Ishikawa (cell line): ENCODE data around the gene ABCC5.

Experiments used
- CEBPB ChIP-seq: IDR thresholded peaks from 2 replicates; pipeline ENCODE4 v1.6.1; 2012
- CREB1 ChIP-seq: IDR thresholded peaks from 2 replicates; pipeline ENCODE4 v1.6.1; 2012; ENCODE audit warnings: low read depth
- EGR1 ChIP-seq: IDR thresholded peaks from 2 replicates; pipeline ENCODE4 v1.6.1; 2012
- EP300 ChIP-seq: IDR thresholded peaks from 2 replicates; pipeline ENCODE4 v1.6.1; 2012; ENCODE audit warnings: borderline replicate concordance
- FOXM1 ChIP-seq: IDR thresholded peaks from 2 replicates; pipeline ENCODE4 v1.6.1; 2012; ENCODE audit warnings: low read depth, borderline replicate concordance
- NFIC ChIP-seq: IDR thresholded peaks from 2 replicates; pipeline ENCODE4 v1.6.1; 2012
- RAD21 ChIP-seq: IDR thresholded peaks from 2 replicates; pipeline ENCODE4 v1.6.1; 2012; ENCODE audit warnings: low read depth
- TAF1 ChIP-seq: IDR thresholded peaks from 2 replicates; pipeline ENCODE4 v1.6.1; 2012; ENCODE audit warnings: low read depth, mild to moderate bottlenecking
- TCF12 ChIP-seq: IDR thresholded peaks from 2 replicates; pipeline ENCODE4 v1.6.1; 2012; ENCODE audit warnings: low read depth
- TEAD4 ChIP-seq: IDR thresholded peaks from 2 replicates; pipeline ENCODE4 v1.6.1; 2012
- YY1 ChIP-seq: IDR thresholded peaks from 2 replicates; pipeline ENCODE4 v1.6.1; 2012; ENCODE audit warnings: low read depth
- ZBTB7A ChIP-seq: IDR thresholded peaks from 2 replicates; pipeline ENCODE4 v1.6.1; 2012; ENCODE audit warnings: low read depth
- TF ChIP-seq, protein P1 (sequence below): IDR thresholded peaks from 2 replicates; pipeline ENCODE4 v1.6.1; 2012
- TF ChIP-seq, protein P2 (sequence below): IDR thresholded peaks from 2 replicates; pipeline ENCODE4 v1.6.1; 2012
- TF ChIP-seq, protein P3 (sequence below): IDR thresholded peaks from 2 replicates; pipeline ENCODE4 v1.6.1; 2012; ENCODE audit warnings: low read depth, mild to moderate bottlenecking

The ABCC5 gene

DNA sequence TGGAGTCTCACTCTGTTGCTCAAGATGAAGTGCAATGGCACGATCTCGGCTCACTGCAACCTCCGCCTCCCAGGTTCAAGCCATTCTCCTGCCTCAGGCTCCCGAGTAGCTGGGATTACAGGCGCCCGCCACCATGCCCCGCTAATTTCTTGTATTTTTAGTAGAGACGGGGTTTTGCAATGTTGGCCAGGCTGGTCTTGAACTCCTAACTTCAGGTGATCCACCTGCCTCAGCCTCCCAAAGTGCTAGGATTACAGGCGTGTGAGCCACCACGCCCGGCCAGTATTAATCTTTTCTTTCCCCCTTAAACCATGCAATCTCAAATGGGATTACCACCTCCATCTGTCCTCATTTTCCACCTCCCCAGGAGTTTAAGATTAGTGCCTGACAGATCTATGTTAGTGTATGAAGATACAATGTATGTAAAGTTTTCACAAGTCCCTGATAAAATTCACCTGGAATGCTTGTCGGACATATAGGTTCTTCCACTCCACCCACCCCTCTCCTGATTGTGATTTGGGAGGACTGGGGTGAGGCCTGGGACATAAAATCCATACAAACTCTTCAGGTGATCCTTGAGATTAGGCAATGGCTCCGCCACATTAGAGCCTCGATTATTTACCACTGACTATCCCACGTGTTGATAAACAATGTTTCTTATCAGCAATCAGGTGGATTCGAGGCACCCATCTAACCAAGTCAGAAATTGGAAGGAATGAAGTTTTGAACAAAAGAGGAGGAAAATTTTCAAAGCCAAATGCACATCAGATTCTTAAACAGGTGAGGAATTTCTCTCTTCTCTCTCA is 134.2 kb downstream of the ABCC5 start:
- TF ChIP-seq TEAD4 = no peak
- TF ChIP-seq CEBPB = no peak

DNA sequence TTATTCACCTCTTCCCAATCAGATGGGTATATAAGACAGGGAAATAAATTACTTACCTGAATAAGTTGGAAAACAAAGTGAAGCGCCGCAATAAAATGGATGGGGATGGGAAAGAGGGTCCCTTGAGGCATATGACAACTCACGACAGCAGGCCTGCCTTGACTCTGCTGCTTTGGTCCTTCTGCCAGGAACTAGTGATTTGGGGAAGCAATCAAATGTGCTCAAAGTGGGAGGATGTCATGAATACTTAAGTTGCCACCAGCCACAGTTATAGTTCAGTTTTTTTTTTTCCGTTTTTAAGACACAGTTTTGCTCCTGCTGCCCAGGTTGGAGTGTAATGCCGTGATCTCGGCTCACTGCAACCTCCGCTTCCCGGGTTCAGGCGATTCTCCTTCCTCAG is 137.6 kb downstream of the ABCC5 start:
- TF ChIP-seq TCF12 (no peak), CEBPB (no peak), RAD21 (no peak), EGR1 (no peak), NFIC (no peak), CREB1 (no peak), ZBTB7A (no peak), EP300 (no peak), TAF1 (no peak), YY1 (no peak), TEAD4 (no peak)
- TF ChIP-seq, protein P1, sequence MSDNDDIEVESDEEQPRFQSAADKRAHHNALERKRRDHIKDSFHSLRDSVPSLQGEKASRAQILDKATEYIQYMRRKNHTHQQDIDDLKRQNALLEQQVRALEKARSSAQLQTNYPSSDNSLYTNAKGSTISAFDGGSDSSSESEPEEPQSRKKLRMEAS = no peak
- TF ChIP-seq, protein P2, sequence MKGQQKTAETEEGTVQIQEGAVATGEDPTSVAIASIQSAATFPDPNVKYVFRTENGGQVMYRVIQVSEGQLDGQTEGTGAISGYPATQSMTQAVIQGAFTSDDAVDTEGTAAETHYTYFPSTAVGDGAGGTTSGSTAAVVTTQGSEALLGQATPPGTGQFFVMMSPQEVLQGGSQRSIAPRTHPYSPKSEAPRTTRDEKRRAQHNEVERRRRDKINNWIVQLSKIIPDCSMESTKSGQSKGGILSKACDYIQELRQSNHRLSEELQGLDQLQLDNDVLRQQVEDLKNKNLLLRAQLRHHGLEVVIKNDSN = no peak

DNA sequence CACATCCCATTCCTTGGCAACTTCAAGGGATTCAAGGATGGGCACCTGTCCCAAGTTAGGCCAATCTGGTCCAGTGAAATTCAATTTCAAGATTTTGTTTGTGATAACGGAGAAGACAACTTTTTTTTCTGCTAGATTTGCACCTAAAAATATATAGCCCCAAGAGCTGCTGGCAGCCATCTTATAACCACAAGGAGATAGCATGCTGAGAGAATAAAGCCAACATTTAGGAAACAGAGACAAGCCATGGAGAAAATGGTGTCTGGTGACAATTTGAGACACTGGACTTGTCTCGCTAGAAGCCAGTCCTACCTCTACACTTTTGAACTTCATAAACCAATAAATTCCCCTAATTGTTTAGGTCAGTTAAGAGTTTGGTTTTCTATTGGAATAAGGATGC is 138.4 kb downstream of the ABCC5 start:
- TF ChIP-seq EP300 = no peak
- no peak for TF ChIP-seq FOXM1
- no peak for TF ChIP-seq EGR1
- TF ChIP-seq TAF1 = no peak
- no peak for TF ChIP-seq TEAD4
- TF ChIP-seq YY1 = no peak
- TF ChIP-seq, protein P2 = no peak
- TF ChIP-seq, protein P1 = no peak
- TF ChIP-seq CEBPB = no peak
- TF ChIP-seq NFIC = no peak

DNA sequence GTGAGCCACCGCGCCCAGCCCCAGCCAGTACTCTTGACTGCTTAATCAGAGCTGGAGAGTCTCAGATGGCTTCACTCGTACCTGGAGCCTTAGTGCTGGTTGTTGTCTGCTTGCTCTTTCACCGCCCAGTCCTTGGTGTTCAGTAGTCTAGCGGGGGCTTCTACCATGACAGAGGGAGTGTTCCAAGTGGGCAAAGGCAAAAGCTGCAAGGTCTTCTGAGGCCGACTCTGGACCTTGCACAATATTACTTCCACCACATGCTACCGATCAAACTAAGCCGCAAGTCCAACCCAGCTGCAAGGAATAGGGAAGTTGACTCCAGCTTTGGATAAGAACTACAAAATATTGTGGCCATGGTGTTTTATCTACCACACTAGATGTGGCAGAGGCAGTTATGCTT is 139.6 kb downstream of the ABCC5 start:
- no peak for TF ChIP-seq EGR1
- TF ChIP-seq YY1 = no peak
- no peak for TF ChIP-seq NFIC
- TF ChIP-seq, protein P1 = no peak
- no peak for TF ChIP-seq TCF12
- no peak for TF ChIP-seq ZBTB7A
- no peak for TF ChIP-seq RAD21
- TF ChIP-seq, protein P2 = no peak
- TF ChIP-seq FOXM1 = no peak
- TF ChIP-seq TEAD4 = no peak

DNA sequence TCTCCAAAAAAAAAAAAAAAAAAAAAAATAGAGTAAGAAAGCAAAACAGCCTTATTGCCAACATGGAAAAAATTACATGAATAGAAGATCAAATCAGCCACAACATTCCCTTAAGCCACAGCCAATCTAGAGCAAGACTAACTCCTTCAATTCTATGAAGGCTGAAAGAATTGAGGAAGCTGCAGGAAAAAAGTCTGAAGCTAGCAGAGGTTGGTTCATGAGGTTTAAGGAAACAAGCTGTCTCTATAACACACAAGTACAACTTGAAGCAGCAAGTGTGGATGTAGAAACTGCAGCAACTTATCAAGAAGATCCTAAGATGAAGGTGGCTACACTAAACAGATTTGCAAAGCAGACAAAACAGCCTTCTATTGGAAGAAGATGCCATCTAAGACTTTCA is 142.3 kb downstream of the ABCC5 start:
- no peak for TF ChIP-seq NFIC
- no peak for TF ChIP-seq TCF12
- no peak for TF ChIP-seq ZBTB7A
- TF ChIP-seq RAD21 = no peak
- TF ChIP-seq, protein P1 = no peak
- no peak for TF ChIP-seq EP300
- TF ChIP-seq TAF1 = no peak
- TF ChIP-seq YY1 = no peak
- TF ChIP-seq, protein P3, sequence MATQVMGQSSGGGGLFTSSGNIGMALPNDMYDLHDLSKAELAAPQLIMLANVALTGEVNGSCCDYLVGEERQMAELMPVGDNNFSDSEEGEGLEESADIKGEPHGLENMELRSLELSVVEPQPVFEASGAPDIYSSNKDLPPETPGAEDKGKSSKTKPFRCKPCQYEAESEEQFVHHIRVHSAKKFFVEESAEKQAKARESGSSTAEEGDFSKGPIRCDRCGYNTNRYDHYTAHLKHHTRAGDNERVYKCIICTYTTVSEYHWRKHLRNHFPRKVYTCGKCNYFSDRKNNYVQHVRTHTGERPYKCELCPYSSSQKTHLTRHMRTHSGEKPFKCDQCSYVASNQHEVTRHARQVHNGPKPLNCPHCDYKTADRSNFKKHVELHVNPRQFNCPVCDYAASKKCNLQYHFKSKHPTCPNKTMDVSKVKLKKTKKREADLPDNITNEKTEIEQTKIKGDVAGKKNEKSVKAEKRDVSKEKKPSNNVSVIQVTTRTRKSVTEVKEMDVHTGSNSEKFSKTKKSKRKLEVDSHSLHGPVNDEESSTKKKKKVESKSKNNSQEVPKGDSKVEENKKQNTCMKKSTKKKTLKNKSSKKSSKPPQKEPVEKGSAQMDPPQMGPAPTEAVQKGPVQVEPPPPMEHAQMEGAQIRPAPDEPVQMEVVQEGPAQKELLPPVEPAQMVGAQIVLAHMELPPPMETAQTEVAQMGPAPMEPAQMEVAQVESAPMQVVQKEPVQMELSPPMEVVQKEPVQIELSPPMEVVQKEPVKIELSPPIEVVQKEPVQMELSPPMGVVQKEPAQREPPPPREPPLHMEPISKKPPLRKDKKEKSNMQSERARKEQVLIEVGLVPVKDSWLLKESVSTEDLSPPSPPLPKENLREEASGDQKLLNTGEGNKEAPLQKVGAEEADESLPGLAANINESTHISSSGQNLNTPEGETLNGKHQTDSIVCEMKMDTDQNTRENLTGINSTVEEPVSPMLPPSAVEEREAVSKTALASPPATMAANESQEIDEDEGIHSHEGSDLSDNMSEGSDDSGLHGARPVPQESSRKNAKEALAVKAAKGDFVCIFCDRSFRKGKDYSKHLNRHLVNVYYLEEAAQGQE = no peak
- TF ChIP-seq EGR1 = no peak

DNA sequence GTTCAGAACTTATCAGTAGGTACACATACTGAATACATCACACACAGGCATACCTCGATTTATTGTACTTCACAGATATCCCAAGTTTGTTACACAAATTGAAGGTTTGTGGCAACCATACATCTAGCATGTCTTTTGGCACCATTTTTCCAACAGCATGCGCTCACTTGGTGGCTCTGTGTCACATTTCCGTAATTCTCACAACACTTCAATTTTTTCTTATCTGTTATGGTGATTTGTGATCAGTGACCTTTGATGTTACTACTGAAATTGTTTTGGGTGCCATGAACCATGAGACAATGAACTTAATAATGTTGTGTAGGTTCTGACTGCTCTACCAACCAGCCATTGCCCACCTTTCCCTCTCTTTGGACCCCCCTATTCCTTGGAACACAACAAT is 143.8 kb downstream of the ABCC5 start:
- TF ChIP-seq FOXM1 = no peak
- no peak for TF ChIP-seq EGR1
- no peak for TF ChIP-seq TCF12
- no peak for TF ChIP-seq YY1
- no peak for TF ChIP-seq ZBTB7A
- TF ChIP-seq, protein P3 = no peak
- TF ChIP-seq RAD21 = no peak
- TF ChIP-seq NFIC = no peak
- no peak for TF ChIP-seq TAF1
- no peak for TF ChIP-seq CREB1
- TF ChIP-seq, protein P2 = no peak
- TF ChIP-seq TEAD4 = no peak
- TF ChIP-seq CEBPB = no peak
- TF ChIP-seq, protein P1 = no peak
- TF ChIP-seq EP300 = no peak
